ENCODE data around the gene CAMTA1.

GRCh38 chr1:7331926-7332535 lies 546.8 kb downstream of the CAMTA1 start:
- TF ChIP-seq CTCF (IDR thresholded peaks at IDR 0.05) (no peak), EP300 (IDR thresholded peaks at IDR 0.05) (no peak), POLR2AphosphoS5 (IDR thresholded peaks at IDR 0.05) (no peak)

Measured in stomach (tissue), 4 donors.